ENCODE results near the gene RASAL2.

RASAL2 gene

DNA sequence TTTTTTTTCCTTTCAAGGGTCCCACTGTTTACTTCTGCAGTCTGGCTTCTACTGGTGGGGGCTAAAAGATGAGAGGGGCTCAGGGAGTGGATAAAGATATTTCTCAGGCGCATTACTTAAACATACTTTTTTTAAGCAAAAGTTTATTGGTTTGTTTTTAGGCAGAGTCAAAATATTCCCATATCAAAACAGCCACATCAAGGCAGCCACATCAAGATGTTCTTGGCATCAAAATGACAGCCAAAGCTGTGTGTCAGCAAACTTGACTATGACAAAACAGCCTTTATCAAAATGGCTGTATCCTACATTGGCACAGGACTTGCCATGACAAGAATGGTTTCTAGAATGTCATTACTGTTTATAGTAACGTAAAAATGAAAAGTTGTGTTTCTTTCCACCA lies 22.1 kb upstream of the RASAL2 start:
- H2AFZ ChIP-seq (ENCODE audit: low read length): no peak overlapping the region
- no peak for TF ChIP-seq EZH2phosphoT487 (IDR thresholded peaks at IDR 0.05; ENCODE audit: borderline replicate concordance)
- TF ChIP-seq, protein P1, sequence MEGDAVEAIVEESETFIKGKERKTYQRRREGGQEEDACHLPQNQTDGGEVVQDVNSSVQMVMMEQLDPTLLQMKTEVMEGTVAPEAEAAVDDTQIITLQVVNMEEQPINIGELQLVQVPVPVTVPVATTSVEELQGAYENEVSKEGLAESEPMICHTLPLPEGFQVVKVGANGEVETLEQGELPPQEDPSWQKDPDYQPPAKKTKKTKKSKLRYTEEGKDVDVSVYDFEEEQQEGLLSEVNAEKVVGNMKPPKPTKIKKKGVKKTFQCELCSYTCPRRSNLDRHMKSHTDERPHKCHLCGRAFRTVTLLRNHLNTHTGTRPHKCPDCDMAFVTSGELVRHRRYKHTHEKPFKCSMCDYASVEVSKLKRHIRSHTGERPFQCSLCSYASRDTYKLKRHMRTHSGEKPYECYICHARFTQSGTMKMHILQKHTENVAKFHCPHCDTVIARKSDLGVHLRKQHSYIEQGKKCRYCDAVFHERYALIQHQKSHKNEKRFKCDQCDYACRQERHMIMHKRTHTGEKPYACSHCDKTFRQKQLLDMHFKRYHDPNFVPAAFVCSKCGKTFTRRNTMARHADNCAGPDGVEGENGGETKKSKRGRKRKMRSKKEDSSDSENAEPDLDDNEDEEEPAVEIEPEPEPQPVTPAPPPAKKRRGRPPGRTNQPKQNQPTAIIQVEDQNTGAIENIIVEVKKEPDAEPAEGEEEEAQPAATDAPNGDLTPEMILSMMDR (conservative IDR thresholded peaks at IDR 0.05; ENCODE audit: low read length): no peak
- H3K36me3 ChIP-seq (ENCODE audit: insufficient read depth, low read length): no peaks in the 10 kb centered on the region
- H3K4me1 ChIP-seq (ENCODE audit: insufficient read depth, low read length, poor library complexity, severe bottlenecking): no peaks in the 10 kb centered on the region
- no peaks in the 10 kb centered on the region for H3K79me2 ChIP-seq (ENCODE audit: insufficient read depth, low read length)
- no peak overlapping the region for H3K9ac ChIP-seq (ENCODE audit: low read depth, low read length, poor library complexity, severe bottlenecking)
- no peaks in the 10 kb centered on the region for H3K9me2 ChIP-seq (replicated peaks; ENCODE audit: low read depth, low read length)
- no peaks in the 10 kb centered on the region for H4K20me1 ChIP-seq (ENCODE audit: insufficient read depth, low read length, poor library complexity, severe bottlenecking)
- no peak overlapping the region for H3K4me2 ChIP-seq (ENCODE audit: low read depth, low read length, poor library complexity, severe bottlenecking)
- H3K4me3 ChIP-seq (ENCODE audit: low read length, poor library complexity, severe bottlenecking): no peak overlapping the region
- H3F3A ChIP-seq (ENCODE audit: low read depth): no peaks in the 10 kb centered on the region
- H3K9me3 ChIP-seq (ENCODE audit: insufficient read depth, low read depth, low read length): no peaks in the 10 kb centered on the region
- no peaks in the 10 kb centered on the region for H3K27me3 ChIP-seq (ENCODE audit: insufficient read depth, low read length, poor library complexity, severe bottlenecking)

DNA sequence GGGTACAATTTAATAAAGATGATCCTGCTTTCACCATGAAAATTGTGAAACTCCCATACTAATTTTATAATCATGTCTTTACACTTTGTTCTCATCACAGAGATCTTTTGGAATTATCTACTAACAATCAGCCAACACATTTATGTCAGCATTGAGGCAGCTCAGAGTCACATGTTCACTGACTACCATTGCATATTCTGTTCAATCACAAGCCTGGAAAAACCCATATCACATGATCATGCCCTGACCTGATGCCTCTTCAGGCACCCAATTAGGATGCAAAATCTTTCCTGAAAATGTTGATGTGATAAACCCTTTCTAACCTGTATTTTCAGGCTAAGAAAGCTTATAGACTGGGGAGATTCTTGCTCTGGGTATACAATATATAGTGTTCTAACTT lies 21.6 kb upstream of the RASAL2 start:
- no peak overlapping the region for H3K4me3 ChIP-seq (ENCODE audit: low read length, poor library complexity, severe bottlenecking)
- no peaks in the 10 kb centered on the region for H3K4me1 ChIP-seq (ENCODE audit: insufficient read depth, low read length, poor library complexity, severe bottlenecking)
- H3K79me2 ChIP-seq (ENCODE audit: insufficient read depth, low read length): no peaks in the 10 kb centered on the region
- no peak overlapping the region for H3K9ac ChIP-seq (ENCODE audit: low read depth, low read length, poor library complexity, severe bottlenecking)
- no peak for TF ChIP-seq EZH2phosphoT487 (IDR thresholded peaks at IDR 0.05; ENCODE audit: borderline replicate concordance)
- TF ChIP-seq, protein P1 (conservative IDR thresholded peaks at IDR 0.05; ENCODE audit: low read length): no peak
- no peaks in the 10 kb centered on the region for H3K36me3 ChIP-seq (ENCODE audit: insufficient read depth, low read length)
- no peaks in the 10 kb centered on the region for H3F3A ChIP-seq (ENCODE audit: low read depth)
- H3K9me2 ChIP-seq (replicated peaks; ENCODE audit: low read depth, low read length): no peaks in the 10 kb centered on the region
- no peaks in the 10 kb centered on the region for H3K9me3 ChIP-seq (ENCODE audit: insufficient read depth, low read depth, low read length)
- no peak overlapping the region for H2AFZ ChIP-seq (ENCODE audit: low read length)
- no peaks in the 10 kb centered on the region for H4K20me1 ChIP-seq (ENCODE audit: insufficient read depth, low read length, poor library complexity, severe bottlenecking)
- no peaks in the 10 kb centered on the region for H3K27me3 ChIP-seq (ENCODE audit: insufficient read depth, low read length, poor library complexity, severe bottlenecking)
- H3K4me2 ChIP-seq (ENCODE audit: low read depth, low read length, poor library complexity, severe bottlenecking): no peak overlapping the region

DNA sequence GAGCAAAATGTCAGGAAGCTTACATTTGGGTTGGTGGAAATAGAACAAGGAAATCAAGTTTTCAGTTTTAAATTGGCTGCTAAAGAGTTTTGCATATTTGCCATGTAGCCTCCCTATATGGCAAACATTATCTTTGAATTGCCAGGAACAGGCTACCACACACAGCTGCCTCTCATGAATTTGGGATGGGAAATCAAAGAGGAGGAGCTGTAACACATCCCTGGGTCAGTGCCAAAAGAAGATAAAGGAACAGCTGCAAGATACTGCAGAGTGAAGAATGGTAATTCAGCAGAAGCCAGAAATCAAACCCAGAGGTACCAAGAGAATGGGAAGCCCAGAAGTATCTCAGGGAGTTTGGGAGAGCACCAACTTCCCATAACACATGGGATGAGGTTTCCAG lies 18.6 kb upstream of the RASAL2 start:
- Histone ChIP-seq H3K9me3 (ENCODE audit: insufficient read depth, low read depth, low read length) (no peaks in the 10 kb centered on the region), H3K4me1 (ENCODE audit: insufficient read depth, low read length, poor library complexity, severe bottlenecking) (no peaks in the 10 kb centered on the region), H3K4me3 (ENCODE audit: low read length, poor library complexity, severe bottlenecking) (no peak overlapping the region), H2AFZ (ENCODE audit: low read length) (no peak overlapping the region), H3K27me3 (ENCODE audit: insufficient read depth, low read length, poor library complexity, severe bottlenecking) (no peaks in the 10 kb centered on the region), H3K36me3 (ENCODE audit: insufficient read depth, low read length) (no peaks in the 10 kb centered on the region), H3F3A (ENCODE audit: low read depth) (no peaks in the 10 kb centered on the region), H3K9me2 (replicated peaks; ENCODE audit: low read depth, low read length) (no peaks in the 10 kb centered on the region), H3K79me2 (ENCODE audit: insufficient read depth, low read length) (no peaks in the 10 kb centered on the region), H4K20me1 (ENCODE audit: insufficient read depth, low read length, poor library complexity, severe bottlenecking) (no peaks in the 10 kb centered on the region), H3K4me2 (ENCODE audit: low read depth, low read length, poor library complexity, severe bottlenecking) (no peak overlapping the region), H3K9ac (ENCODE audit: low read depth, low read length, poor library complexity, severe bottlenecking) (no peak overlapping the region)
- no peak for TF ChIP-seq EZH2phosphoT487 (IDR thresholded peaks at IDR 0.05; ENCODE audit: borderline replicate concordance)
- TF ChIP-seq, protein P1 (conservative IDR thresholded peaks at IDR 0.05; ENCODE audit: low read length): no peak

Measured in Loucy (cell line).